Skeletal muscle tissue (tissue), 4 donors: ENCODE measurements around the gene TNP1. TPM values are rescaled to one million over a fixed set of nuclear protein-coding genes. Genes with fewer than 3 reads are reported as not detected.

Experiments used
- H3K27ac ChIP-seq: one replicate; pipeline ENCODE4 v1.7.0; 2013; ENCODE audit warnings: mild to moderate bottlenecking, low read depth, low read length, inconsistent platforms
- H3K27me3 ChIP-seq, 3 donors: one replicate each; pipeline ENCODE4 v1.7.0; 2013; ENCODE audit warnings: low read length in 3 of 3; ENCODE audit not compliant: control insufficient read depth in 3 of 3, insufficient read depth in 3 of 3
- H3K36me3 ChIP-seq, 3 donors: one replicate each; pipeline ENCODE4 v1.7.0; 2013; ENCODE audit warnings: low read length in 3 of 3; ENCODE audit not compliant: control insufficient read depth in 3 of 3, insufficient read depth in 3 of 3
- H3K4me1 ChIP-seq, 3 donors: one replicate each; pipeline ENCODE4 v1.7.0; 2013; ENCODE audit warnings: low read length in 3 of 3, mild to moderate bottlenecking in 3 of 3; ENCODE audit not compliant: control insufficient read depth in 3 of 3, insufficient read depth in 3 of 3
- H3K4me3 ChIP-seq, 3 donors: one replicate each; pipeline ENCODE4 v1.7.0; 2013; ENCODE audit warnings: low read length in 3 of 3
- H3K9ac ChIP-seq, 3 donors: one replicate each; pipeline ENCODE4 v1.7.0; 2013; ENCODE audit warnings: low read length in 3 of 3, mild to moderate bottlenecking in 3 of 3, moderate library complexity in 2 of 3, low read depth in 1 of 3
- H3K9me3 ChIP-seq, 3 donors: one replicate each; pipeline ENCODE4 v1.7.0; 2013; ENCODE audit warnings: low read length in 3 of 3; ENCODE audit not compliant: control insufficient read depth in 3 of 3
- total RNA-seq: library from RNA; depleted of rRNA; stranded (reverse); fragments of >200 nt; gene quantifications from one replicate; pipeline ENCODE4 v1.2.3, GENCODE V29; 2014
- donor health status: Osteomylitis.

TNP1 gene
- total RNA-seq, 1 donor from 2014 or later = not detected

- H3K4me1 ChIP-seq = peaks cover 10 to 14% (median 11%) of the 10 kb centered on the region in 3 donors
- no peaks in the 10 kb centered on the region for H3K9me3 ChIP-seq
- H3K36me3 ChIP-seq = no peaks in the 10 kb centered on the region
- H3K27me3 ChIP-seq = no peaks in the 10 kb centered on the region
- H3K4me3 ChIP-seq = no peak overlapping the region
- no peak overlapping the region for H3K27ac ChIP-seq
- H3K9ac ChIP-seq = no peak overlapping the region
These were observed 9.1 kb downstream of the TNP1 start for GRCh38 chr2:216850665-216851322.

GRCh38 chr2:216849987-216850386, 9.9 kb downstream of the TNP1 start:
- no peaks in the 10 kb centered on the region for H3K27me3 ChIP-seq
- H3K27ac ChIP-seq = no peak overlapping the region
- no peak overlapping the region for H3K9ac ChIP-seq
- H3K4me3 ChIP-seq = no peak overlapping the region
- H3K36me3 ChIP-seq = no peaks in the 10 kb centered on the region
- H3K9me3 ChIP-seq = no peaks in the 10 kb centered on the region
- peaks cover 3 to 7% (median 4%) of the 10 kb centered on the region in 3 donors for H3K4me1 ChIP-seq

GRCh38 chr2:216845426-216845825, 14.4 kb downstream of the TNP1 start:
- no peaks in the 10 kb centered on the region for H3K36me3 ChIP-seq
- H3K9me3 ChIP-seq = no peaks in the 10 kb centered on the region
- H3K27ac ChIP-seq = no peak overlapping the region
- H3K4me3 ChIP-seq = no peak overlapping the region
- H3K9ac ChIP-seq = no peak overlapping the region
- peaks cover 7 to 11% (median 11%) of the 10 kb centered on the region in 3 donors for H3K4me1 ChIP-seq
- H3K27me3 ChIP-seq = no peaks in the 10 kb centered on the region

- H3K4me1 ChIP-seq = peaks cover 6 to 11% (median 8%) of the 10 kb centered on the region in 3 donors
- no peaks in the 10 kb centered on the region for H3K36me3 ChIP-seq
- H3K9ac ChIP-seq = no peak overlapping the region
- H3K4me3 ChIP-seq = no peak overlapping the region
- no peaks in the 10 kb centered on the region for H3K9me3 ChIP-seq
- no peaks in the 10 kb centered on the region for H3K27me3 ChIP-seq
- H3K27ac ChIP-seq = peak overlapping the region; percentile 13
These were observed 17.2 kb downstream of the TNP1 start for GRCh38 chr2:216842636-216843035.

- Histone ChIP-seq H3K9ac (no peak overlapping the region), H3K27me3 (no peaks in the 10 kb centered on the region), H3K36me3 (no peaks in the 10 kb centered on the region), H3K4me1 (peaks cover 6 to 11% (median 8%) of the 10 kb centered on the region in 3 donors), H3K9me3 (no peaks in the 10 kb centered on the region), H3K27ac (no peak overlapping the region), H3K4me3 (no peak overlapping the region)
These were observed 20.2 kb downstream of the TNP1 start for GRCh38 chr2:216839688-216840087.

- no peak overlapping the region for H3K27ac ChIP-seq
- no peaks in the 10 kb centered on the region for H3K27me3 ChIP-seq
- H3K9me3 ChIP-seq = no peaks in the 10 kb centered on the region
- H3K9ac ChIP-seq = no peak overlapping the region
- H3K36me3 ChIP-seq = no peaks in the 10 kb centered on the region
- peaks cover 7 to 13% (median 8%) of the 10 kb centered on the region in 3 donors for H3K4me1 ChIP-seq
- no peak overlapping the region for H3K4me3 ChIP-seq
These were observed 21.7 kb downstream of the TNP1 start for GRCh38 chr2:216838151-216838550.

GRCh38 chr2:216837740-216838139, 22.1 kb downstream of the TNP1 start:
- H3K27ac ChIP-seq = no peak overlapping the region

GRCh38 chr2:216833061-216833460, 26.8 kb downstream of the TNP1 start:
- H3K9ac ChIP-seq = no peak overlapping the region
- peaks cover 13 to 22% (median 20%) of the 10 kb centered on the region in 3 donors for H3K4me1 ChIP-seq
- H3K27ac ChIP-seq = peak overlapping the region; percentile 3
- no peak overlapping the region for H3K4me3 ChIP-seq
- no peaks in the 10 kb centered on the region for H3K27me3 ChIP-seq
- no peaks in the 10 kb centered on the region for H3K9me3 ChIP-seq
- no peaks in the 10 kb centered on the region for H3K36me3 ChIP-seq

More at GRCh38 chr2:216837740-216838139, 22.1 kb downstream of the TNP1 start:
- H3K9me3 ChIP-seq = no peaks in the 10 kb centered on the region
- no peak overlapping the region for H3K9ac ChIP-seq
- peaks cover 4 to 14% (median 9%) of the 10 kb centered on the region in 3 donors for H3K4me1 ChIP-seq
- no peak overlapping the region for H3K4me3 ChIP-seq
- no peaks in the 10 kb centered on the region for H3K36me3 ChIP-seq
- no peaks in the 10 kb centered on the region for H3K27me3 ChIP-seq

GRCh38 chr2:216830346-216830745, 29.5 kb downstream of the TNP1 start:
- no peaks in the 10 kb centered on the region for H3K9me3 ChIP-seq
- H3K36me3 ChIP-seq = no peaks in the 10 kb centered on the region
- peaks cover 23 to 37% (median 29%) of the 10 kb centered on the region in 3 donors for H3K4me1 ChIP-seq
- no peak overlapping the region for H3K9ac ChIP-seq
- H3K27me3 ChIP-seq = no peaks in the 10 kb centered on the region
- no peak overlapping the region for H3K4me3 ChIP-seq
- peak overlapping the region; percentile 71 for H3K27ac ChIP-seq

- peak overlapping the region; percentile 71 for H3K27ac ChIP-seq
- no peaks in the 10 kb centered on the region for H3K9me3 ChIP-seq
- no peaks in the 10 kb centered on the region for H3K36me3 ChIP-seq
- no peak overlapping the region for H3K9ac ChIP-seq
- H3K4me3 ChIP-seq = peak overlapping the region in 1 of 3 donors; percentile 37
- H3K27me3 ChIP-seq = no peaks in the 10 kb centered on the region
- peaks cover 23 to 37% (median 29%) of the 10 kb centered on the region in 3 donors for H3K4me1 ChIP-seq
These were observed 30.3 kb downstream of the TNP1 start for GRCh38 chr2:216829533-216829932.
